ENCODE data around the gene GMNN.

DNA sequence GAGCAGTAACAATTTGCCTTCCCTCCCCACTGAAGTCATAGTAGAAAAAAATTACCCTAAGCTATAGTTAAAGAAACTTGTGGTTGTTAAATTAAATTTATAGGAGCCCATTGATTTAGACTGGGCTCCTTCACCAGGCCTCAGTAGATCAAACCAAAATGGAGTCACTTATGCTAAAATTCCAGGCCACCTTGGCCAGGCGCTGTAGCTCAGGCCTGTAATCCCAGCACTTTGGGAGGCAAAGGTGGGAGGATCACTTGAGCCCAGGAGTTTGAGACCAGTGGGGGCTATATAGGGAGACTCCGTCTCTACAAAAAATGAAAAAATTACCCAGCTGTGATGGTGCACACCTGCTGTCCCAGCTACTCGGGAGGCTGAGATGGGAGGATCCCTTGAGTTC lies 15.0 kb upstream of the GMNN start:
- TF ChIP-seq, protein P1, sequence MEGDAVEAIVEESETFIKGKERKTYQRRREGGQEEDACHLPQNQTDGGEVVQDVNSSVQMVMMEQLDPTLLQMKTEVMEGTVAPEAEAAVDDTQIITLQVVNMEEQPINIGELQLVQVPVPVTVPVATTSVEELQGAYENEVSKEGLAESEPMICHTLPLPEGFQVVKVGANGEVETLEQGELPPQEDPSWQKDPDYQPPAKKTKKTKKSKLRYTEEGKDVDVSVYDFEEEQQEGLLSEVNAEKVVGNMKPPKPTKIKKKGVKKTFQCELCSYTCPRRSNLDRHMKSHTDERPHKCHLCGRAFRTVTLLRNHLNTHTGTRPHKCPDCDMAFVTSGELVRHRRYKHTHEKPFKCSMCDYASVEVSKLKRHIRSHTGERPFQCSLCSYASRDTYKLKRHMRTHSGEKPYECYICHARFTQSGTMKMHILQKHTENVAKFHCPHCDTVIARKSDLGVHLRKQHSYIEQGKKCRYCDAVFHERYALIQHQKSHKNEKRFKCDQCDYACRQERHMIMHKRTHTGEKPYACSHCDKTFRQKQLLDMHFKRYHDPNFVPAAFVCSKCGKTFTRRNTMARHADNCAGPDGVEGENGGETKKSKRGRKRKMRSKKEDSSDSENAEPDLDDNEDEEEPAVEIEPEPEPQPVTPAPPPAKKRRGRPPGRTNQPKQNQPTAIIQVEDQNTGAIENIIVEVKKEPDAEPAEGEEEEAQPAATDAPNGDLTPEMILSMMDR (IDR thresholded peaks at IDR 0.05; ENCODE audit: insufficient read depth, low read length, poor library complexity, severe bottlenecking), result no peak
- no peak for TF ChIP-seq EZH2phosphoT487 (conservative IDR thresholded peaks at IDR 0.05; ENCODE audit: low read length)
